ENCODE measurements around the gene RPSA.

RPSA gene

DNA sequence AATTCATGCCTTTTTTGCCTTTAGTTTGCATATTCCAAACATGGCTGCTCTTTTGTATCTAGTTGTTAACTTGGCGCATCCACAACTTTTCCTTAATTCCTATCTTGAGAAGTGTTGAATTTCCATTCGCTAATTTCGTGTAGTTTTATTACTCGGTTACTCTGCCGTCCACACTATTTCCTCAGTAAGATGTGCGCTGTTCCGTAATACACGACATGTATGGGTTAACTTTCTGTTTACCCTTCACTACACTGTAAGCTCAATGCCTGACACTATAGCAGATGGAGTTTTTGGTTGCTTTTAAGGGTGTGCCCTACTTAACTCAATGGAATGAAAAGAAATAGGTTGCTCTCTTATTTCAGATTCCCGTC is 724 bp downstream of the RPSA start:
- peak; percentile 20 for DNase-seq (ENCODE audit: low read depth)
- H3K4me3 ChIP-seq (ENCODE audit: low read depth, low read length) = peak overlapping the region; percentile 98
- TF ChIP-seq POLR2A (IDR thresholded peaks at IDR 0.05; ENCODE audit: extremely low read depth, insufficient read length) (no peak), MYC (IDR thresholded peaks at IDR 0.05; ENCODE audit: low read depth, low read length) (no peak)
- TF ChIP-seq, protein P1, sequence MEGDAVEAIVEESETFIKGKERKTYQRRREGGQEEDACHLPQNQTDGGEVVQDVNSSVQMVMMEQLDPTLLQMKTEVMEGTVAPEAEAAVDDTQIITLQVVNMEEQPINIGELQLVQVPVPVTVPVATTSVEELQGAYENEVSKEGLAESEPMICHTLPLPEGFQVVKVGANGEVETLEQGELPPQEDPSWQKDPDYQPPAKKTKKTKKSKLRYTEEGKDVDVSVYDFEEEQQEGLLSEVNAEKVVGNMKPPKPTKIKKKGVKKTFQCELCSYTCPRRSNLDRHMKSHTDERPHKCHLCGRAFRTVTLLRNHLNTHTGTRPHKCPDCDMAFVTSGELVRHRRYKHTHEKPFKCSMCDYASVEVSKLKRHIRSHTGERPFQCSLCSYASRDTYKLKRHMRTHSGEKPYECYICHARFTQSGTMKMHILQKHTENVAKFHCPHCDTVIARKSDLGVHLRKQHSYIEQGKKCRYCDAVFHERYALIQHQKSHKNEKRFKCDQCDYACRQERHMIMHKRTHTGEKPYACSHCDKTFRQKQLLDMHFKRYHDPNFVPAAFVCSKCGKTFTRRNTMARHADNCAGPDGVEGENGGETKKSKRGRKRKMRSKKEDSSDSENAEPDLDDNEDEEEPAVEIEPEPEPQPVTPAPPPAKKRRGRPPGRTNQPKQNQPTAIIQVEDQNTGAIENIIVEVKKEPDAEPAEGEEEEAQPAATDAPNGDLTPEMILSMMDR (IDR thresholded peaks at IDR 0.05; ENCODE audit: low read depth, low read length) = no peak
- TF ChIP-seq, protein P2, sequence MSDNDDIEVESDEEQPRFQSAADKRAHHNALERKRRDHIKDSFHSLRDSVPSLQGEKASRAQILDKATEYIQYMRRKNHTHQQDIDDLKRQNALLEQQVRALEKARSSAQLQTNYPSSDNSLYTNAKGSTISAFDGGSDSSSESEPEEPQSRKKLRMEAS (IDR thresholded peaks at IDR 0.05; ENCODE audit: low read depth, low read length) = no peak

DNA sequence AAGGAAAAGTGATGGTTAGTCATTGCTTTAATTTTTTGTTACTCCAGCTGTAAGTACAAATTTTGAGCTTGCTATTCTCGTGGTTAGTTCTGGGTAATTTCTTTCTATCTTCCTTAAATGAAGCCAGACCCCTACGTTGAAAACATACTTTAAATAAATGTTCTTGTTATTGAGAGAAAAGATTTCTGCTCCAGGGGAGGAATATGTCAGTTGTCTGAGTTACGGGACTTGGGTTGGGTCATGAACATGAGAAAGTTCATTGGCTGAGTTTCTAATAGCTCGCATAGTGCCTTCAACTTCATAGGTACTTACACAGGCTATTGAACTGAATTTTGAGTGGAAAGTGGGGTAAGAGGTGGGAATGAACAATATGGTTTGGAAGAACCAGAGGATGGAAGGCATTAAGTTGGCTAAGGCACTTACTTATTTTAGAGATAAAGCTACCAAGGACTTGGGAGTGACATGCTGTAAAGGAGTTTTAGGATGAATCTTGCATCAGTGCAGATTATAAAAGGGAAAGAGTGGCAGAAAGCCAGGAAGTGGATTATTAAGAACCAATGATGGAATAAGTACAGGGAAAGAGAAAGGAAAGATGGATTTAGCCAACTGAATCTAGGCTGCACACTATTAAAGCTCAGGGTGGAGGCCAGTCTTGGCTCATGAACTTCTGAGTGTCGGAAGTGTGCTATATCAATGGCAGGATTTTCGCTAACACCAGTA is 1.4 kb downstream of the RPSA start:
- TF ChIP-seq, protein P2 (IDR thresholded peaks at IDR 0.05; ENCODE audit: low read depth, low read length) = no peak
- no peak for TF ChIP-seq MYC (IDR thresholded peaks at IDR 0.05; ENCODE audit: low read depth, low read length)
- TF ChIP-seq POLR2A (IDR thresholded peaks at IDR 0.05; ENCODE audit: extremely low read depth, insufficient read length) = no peak
- TF ChIP-seq, protein P1 (IDR thresholded peaks at IDR 0.05; ENCODE audit: low read depth, low read length) = no peak
- no peak for DNase-seq (ENCODE audit: low read depth)
- H3K4me3 ChIP-seq (ENCODE audit: low read depth, low read length) = peak overlapping the region; percentile 98

DNA sequence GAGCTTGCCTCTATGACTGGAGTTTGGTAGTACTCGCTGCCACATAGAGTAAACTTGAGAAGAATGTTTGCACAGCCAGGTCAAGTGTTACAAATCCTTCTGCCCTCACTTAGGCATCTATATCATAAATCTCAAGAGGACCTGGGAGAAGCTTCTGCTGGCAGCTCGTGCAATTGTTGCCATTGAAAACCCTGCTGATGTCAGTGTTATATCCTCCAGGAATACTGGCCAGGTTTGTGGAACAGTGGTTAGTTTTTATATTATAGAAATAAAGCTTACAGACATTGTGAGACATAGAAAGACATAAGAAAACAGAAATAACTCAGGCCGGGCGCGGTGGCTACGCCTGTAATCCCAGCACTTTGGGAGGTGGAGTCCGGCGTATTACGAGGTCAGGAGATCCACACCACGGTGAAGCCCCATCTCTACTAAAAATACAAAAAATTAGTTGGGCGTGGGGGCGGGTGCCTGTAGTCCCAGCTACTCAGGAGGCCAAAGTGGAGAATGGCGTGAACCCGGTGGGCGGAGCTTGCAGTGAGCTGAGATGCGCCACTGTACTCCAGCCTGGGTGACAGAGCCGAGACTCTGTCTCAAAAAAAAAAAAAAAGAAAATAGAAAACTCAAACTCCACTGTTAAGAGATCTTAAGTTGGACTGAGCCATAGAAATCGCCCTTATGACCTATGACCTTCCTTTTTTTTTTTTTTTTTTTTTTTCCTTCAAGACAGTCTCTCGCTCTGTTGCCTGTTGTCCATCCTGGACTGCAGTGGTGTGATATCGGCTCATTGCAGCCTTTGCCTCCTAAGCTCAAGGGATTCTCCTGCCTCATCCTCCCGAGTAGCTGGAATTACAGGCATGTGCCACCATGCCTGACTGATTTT is 2.2 kb downstream of the RPSA start:
- TF ChIP-seq MYC (IDR thresholded peaks at IDR 0.05; ENCODE audit: low read depth, low read length) (no peak), POLR2A (IDR thresholded peaks at IDR 0.05; ENCODE audit: extremely low read depth, insufficient read length) (no peak)
- TF ChIP-seq, protein P2 (IDR thresholded peaks at IDR 0.05; ENCODE audit: low read depth, low read length) = no peak
- TF ChIP-seq, protein P1 (IDR thresholded peaks at IDR 0.05; ENCODE audit: low read depth, low read length) = no peak
- H3K4me3 ChIP-seq (ENCODE audit: low read depth, low read length) = peak overlapping the region; percentile 98
- DNase-seq (ENCODE audit: low read depth) = no peak

DNA sequence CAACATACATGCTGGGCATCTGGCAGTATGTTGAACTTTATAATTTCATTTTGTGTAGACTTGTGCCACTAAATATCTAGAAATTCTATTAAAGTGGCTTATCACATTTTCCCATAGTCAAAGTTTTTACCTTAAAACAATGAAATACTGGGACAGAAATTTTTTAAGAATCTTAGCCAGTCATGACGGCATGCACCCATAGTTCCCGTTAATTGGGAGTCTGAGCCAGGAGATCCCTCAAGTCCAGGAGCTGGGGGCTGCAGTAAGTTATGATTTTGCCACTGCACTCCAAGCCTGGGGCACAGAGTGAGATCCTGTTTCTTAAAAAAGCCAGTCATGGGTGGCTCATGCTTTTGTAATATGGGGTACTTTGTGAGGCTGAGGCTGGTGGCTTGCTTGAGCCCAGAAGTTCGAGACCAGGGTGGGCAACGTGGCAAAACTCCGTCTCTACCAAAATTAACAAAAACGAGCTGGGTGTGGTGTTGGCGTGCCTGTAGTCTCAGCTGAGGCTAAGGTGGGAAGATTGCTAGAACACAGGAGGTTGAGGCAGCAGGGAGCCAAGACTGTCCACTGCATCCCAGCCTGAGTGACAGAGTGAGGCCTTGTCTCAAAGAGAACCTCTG is 3.1 kb downstream of the RPSA start:
- DNase-seq (ENCODE audit: low read depth) = no peak
- TF ChIP-seq POLR2A (IDR thresholded peaks at IDR 0.05; ENCODE audit: extremely low read depth, insufficient read length) (no peak), MYC (IDR thresholded peaks at IDR 0.05; ENCODE audit: low read depth, low read length) (no peak)
- TF ChIP-seq, protein P2 (IDR thresholded peaks at IDR 0.05; ENCODE audit: low read depth, low read length) = no peak
- TF ChIP-seq, protein P1 (IDR thresholded peaks at IDR 0.05; ENCODE audit: low read depth, low read length) = no peak
- peak overlapping the region; percentile 98 for H3K4me3 ChIP-seq (ENCODE audit: low read depth, low read length)

DNA sequence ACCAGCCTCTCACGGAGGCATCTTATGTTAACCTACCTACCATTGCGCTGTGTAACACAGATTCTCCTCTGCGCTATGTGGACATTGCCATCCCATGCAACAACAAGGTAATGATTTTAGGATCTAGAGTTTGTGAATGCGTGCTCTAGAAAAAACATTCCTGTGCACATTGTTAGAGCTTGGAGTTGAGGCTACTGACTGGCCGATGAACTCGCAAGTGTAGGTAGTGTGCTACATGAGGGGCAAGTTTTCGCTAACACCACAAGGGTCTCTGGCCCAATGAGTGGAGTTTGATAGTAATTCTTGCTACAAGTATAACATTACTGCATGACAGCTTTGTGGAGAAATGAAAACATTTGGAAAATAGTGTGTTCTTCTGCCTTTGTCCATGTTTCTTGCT is 4.4 kb downstream of the RPSA start:
- TF ChIP-seq, protein P1 (IDR thresholded peaks at IDR 0.05; ENCODE audit: low read depth, low read length) = no peak
- TF ChIP-seq, protein P2 (IDR thresholded peaks at IDR 0.05; ENCODE audit: low read depth, low read length) = no peak
- TF ChIP-seq MYC (IDR thresholded peaks at IDR 0.05; ENCODE audit: low read depth, low read length) = no peak
- TF ChIP-seq POLR2A (IDR thresholded peaks at IDR 0.05; ENCODE audit: extremely low read depth, insufficient read length) = no peak
- peak overlapping the region; percentile 28 for H3K4me3 ChIP-seq (ENCODE audit: low read depth, low read length)
- DNase-seq (ENCODE audit: low read depth) = no peak

Data from NB4 (cell line).